Measurements from ENCODE around the gene EVX2.

GRCh38 chr2:176076796-176077195 lies 7.0 kb downstream of the EVX2 start:
- TF ChIP-seq ZNF274 (IDR thresholded peaks at IDR 0.05; ENCODE audit: low read depth, low read length) (no peak), SUZ12 (IDR thresholded peaks at IDR 0.05; ENCODE audit: extremely low read depth, insufficient read depth, insufficient read length) (no peak), YY1 (IDR thresholded peaks at IDR 0.05; ENCODE audit: insufficient read depth, insufficient read length) (no peak)

Data from NT2/D1 (cell line).